ENCODE data around the gene ARID3B.
"Not testable (repeated sequence)": the region's sequence is repeated elsewhere in the genome, so short reads cannot be mapped to it uniquely, and the experiment has no call there.

ARID3B gene, protein sequence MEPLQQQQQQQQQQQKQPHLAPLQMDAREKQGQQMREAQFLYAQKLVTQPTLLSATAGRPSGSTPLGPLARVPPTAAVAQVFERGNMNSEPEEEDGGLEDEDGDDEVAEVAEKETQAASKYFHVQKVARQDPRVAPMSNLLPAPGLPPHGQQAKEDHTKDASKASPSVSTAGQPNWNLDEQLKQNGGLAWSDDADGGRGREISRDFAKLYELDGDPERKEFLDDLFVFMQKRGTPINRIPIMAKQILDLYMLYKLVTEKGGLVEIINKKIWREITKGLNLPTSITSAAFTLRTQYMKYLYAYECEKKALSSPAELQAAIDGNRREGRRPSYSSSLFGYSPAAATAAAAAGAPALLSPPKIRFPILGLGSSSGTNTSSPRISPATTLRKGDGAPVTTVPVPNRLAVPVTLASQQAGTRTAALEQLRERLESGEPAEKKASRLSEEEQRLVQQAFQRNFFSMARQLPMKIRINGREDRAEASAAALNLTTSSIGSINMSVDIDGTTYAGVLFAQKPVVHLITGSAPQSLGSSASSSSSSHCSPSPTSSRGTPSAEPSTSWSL

DNA sequence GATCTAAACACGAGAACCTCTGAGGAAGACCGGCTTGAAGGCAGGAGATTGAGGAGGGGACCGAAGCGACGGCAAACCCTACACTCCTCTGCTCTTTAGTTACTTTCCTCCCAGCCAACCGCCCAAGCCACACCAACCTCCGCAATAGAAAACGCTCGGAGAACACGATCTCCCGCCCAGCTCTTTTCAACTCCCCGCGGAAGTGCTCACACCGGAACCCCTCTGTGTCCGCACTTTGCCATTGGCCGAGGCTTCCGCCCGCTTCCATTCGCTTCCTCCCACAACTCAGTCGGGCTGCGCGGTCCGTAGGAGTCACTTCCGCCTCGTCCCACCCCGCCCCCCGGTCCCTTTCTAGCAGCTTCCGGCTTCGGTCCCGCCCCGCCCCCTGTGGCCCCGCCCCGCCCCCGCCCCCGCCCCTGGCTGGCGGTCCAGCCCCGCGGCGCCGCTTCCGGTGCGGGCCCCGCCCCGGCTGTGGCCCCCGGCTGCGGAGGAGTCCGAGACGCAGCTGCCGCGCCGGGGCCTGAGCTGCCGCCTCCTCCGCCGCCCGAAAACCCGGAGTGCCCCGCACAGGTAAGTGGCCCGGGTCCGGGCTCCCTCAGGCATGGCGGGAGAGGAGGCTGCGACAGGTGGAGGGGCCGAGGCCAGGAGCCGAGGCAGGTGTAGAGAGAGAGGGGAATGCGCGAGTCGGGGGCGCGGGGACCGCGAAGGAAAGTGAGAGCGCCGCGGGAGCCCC lies at the start of gene ARID3B:
Gene ARID3B, plus strand, starts transcription at position 460 of the 733 bp plus-strand sequence. CDS start 2,717 bp downstream, outside the sequence.
- peak; percentile 95 for DNase-seq (ENCODE audit: low spot score)

DNA sequence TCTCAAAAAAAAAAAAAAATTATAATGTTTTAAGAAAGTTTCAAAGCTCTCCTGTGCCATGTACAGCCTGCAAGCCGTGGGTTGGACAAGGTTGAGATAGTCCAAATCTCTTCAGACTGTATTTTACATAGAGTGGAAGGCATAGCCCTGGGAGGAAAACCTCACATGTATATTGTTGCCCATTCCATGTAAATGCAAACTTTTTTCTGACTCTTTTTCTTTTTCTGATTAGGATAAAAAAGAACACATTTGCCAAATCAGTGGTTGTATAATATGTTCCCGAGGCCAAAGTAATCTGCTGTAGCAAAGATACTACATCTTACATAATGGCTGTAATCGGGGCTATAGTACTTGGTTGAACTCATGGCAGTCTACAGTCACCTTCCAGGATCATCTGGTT lies 44.4 kb upstream of the ARID3B start:
- DNase-seq (ENCODE audit: low spot score) = no peak

DNA sequence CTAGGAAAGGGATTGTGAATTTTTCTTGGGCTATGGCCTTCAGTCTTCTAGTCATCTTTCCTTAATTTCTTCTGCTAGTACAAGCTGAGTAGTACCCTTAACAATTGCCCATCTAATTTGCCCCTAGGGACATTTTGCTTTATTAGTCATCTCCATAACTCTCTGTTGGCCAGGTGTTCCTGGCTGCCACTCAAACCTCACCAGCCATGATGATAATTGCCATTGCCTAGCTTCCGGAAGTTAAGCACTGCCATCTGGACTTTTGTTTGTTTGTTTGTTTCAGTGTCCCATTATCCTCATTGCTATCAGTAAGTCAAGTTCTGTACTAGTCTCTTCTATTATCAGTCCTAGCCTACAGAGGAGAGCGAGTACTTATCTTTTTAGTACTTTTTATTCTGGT lies 43.4 kb upstream of the ARID3B start:
- no peak for DNase-seq (ENCODE audit: low spot score)

DNA sequence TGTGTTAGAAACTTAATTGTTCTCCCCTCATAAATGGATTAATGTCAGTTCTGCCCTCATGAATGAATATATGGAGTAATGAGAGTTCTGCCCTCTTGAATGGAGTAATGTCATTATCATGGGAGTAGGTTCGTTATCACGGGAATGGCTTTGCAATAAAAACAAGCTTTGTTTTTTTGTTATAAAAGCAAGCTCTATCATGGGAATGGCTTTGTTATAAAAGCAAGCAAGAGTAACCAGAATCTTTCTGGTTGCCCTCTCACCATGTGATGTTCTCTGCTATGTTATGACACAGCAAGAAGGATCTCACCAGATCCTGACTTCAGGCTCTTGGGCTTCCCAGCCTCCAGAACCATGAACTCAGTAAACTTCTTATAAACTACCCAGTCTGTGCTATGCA lies 41.7 kb upstream of the ARID3B start:
- DNase-seq (ENCODE audit: low spot score) = no peak

DNA sequence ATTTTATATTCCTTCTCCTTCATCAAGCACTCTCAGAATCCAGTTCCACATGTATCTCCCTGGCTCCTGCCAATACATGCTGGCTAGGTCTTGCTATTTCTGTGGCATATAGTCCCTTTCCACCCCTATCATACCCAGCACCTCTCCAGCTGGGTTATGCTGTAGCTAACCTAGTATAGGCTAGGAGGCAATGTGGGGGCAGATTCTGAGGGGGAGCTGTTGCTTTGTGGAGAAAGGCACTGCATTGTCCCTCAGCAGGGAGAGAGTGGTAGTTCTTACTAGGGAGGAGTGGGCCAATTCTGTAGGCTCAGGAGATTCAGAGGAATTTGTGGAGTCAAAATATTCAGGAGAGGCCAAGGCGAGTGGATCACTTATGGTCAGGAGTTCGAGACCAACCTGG lies 40.6 kb upstream of the ARID3B start:
- DNase-seq (ENCODE audit: low spot score) = no peak

DNA sequence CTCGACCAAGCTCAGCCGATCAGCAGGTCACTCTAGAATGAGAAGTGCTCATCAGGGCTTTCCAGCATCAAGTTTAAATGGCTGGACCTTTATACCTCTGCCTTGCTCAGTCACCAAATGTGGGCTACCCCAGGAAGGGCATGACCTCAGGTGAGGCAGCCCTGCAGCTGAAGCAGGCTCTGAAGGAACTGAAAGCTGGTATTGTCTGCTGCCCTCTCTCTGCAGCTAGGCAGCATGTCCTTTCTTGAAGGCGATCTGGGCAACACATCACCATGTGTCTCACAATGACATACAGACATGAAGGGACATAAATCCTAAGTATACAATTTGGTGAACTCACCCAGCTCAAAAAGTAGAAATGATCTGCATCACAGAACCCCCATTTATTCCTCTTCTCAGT lies 38.7 kb upstream of the ARID3B start:
- DNase-seq (ENCODE audit: low spot score) = no peak

DNA sequence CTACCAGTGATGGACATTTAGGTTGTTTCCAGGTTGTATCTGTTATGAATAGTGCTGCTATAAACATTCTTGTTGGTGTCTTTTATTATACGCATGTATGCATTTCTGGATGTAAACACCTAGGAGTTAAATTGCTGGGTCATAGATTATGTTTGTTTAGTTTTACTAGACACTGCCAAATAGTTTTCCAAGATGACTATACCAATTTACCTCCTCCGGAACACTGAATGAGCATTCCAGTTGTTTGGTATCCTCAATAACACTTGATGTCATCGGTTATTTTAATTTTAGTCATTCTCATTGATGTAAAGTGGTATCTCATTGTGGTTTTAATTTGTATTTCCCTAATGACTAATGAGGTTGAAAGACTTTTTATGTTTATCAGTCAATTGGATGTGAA lies 36.6 kb upstream of the ARID3B start:
- DNase-seq (ENCODE audit: low spot score) = no peak

DNA sequence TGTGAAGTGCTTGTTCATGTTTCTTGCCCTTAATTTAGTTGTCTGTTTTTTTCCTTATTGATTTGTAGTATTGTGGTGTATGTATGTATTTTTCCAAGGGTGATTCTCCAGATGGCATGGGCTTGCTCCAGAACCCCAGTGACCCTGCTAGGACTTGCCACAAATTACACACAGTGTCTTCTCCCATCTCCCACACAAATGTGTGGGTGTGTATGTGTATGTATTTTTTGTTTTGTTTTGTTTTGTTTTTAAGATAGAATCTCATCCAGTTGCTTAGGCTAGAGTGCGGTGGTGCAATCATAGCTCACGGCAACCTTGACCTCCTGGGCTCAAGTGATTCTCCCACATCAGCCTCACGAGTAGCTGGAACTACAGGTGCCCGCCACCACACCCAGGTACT lies 36.2 kb upstream of the ARID3B start:
- no peak for DNase-seq (ENCODE audit: low spot score)

DNA sequence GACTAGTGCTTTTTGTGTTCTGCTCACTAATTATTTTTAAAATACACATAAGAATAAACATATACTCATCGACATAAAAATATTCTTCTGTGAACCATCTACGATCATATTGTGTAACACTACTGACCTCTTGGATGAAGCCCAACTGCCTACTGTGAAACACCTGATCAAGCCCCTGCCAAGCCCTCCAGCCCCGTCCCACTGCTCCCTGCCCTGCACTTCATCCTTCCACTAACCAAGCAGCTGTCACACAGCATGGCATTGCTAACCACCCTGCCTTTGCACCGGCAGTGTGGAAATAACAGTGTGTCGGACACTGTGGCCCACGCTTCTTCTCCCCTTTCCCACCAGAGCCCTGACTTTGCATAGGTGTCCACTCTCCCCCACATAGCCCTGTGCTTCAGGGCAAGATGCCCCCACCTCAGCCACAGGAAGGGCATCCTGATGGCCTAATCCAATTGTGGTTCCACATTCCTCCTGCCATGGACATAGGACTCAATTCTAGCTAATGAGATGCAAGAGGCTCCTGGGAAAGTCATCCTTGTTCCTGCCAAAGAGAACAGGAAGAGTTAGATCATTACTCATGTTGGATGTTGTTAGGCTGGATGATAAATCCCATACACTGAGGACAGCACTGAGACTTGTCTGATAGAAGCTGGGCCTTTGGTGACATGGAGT lies 35.0 kb upstream of the ARID3B start:
- no peak for DNase-seq (ENCODE audit: low spot score)

DNA sequence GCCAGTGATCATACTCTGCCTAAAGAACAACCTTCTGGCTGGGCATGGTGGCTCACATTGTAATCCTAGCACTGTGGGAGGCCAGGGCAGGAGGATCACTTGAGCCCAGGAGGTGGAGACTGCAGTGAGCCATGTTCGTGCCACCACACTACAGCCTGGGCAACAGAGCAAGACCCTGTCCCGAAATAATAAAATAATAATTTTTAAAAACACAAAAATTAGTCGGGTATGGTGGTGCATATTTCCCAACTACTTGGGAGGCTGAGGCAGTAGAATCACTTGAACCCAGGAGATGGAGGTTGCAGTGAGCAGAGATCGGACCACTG lies 34.5 kb upstream of the ARID3B start:
- no peak for DNase-seq (ENCODE audit: low spot score)

DNA sequence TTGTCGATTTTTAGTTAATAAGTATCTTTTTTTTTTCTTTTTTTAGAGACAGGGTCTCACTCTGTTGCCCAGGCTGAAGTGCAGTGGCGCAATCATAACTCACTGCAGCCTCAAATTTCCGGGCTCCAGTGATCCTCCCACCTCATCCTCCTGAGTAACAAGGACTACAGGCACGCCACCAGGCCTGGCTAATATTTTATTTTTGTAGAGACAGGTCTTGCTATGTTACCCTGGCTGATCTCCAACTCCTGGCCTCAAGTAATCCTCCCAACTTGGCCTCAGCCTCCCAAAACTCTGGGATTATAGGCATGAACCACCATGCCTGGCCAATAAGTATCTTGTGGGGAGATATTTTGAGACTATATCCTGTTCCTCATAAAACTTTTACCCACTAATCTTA lies 29.4 kb upstream of the ARID3B start:
- no peak for DNase-seq (ENCODE audit: low spot score)

DNA sequence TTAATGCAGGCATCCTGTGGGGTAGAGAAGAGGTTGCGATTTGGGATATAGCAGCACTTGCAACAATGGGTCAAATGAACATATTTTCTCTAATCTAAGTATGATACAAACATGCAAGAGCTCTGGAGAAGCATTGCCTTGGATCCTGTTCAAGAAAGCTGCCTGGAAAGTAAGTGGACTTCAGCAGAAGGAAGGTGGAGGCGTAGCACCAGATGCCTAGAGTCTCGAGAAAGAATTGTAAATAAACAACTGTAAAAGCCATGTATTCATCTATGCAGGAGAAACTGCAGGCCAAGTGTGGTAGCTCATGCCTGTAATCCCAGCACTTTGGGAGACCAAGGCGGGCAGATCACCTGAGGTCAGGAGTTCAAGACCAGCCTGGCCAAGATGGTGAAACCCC lies 27.0 kb upstream of the ARID3B start:
- DNase-seq (ENCODE audit: low spot score) = not testable (repeated sequence)

DNA sequence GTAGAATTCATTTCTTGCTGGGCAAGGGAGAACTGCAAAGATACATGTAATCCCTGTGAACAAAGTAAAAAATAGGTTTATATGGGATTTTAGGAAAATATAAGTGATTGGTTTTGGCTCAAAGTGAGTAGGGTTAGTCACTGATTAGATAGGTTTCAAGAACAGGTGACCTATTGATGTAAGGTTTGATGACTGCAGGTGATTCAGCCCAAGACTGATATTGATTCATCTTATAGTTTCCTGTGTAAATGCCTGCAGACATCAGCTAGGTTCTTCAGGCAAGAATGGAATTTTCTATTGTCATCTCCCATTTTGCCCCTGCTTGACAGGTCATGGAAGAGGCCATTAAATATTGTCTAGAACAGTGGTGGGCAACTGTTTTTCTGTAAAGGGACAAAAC lies 23.9 kb upstream of the ARID3B start:
- DNase-seq (ENCODE audit: low spot score) = no peak

DNA sequence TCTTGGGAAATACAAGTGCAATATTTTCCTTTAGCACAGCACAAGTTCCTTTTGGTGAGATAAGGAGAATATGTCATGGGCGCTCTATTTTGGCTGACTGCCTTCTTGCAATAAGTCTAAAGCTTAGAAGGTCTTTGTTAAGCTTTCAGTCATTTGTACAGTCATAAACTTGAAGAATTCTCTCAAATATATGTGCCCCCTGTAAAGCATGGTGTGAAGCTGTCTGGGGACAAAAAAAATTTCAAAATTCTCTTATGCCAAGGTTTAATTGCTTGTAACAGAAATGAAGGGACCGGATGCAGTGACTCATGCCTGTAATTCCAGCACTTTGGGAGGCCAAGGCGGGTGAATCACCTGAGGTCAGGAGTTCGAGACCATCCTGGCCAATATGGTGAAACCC lies 21.7 kb upstream of the ARID3B start:
- DNase-seq (ENCODE audit: low spot score) = no peak

DNA sequence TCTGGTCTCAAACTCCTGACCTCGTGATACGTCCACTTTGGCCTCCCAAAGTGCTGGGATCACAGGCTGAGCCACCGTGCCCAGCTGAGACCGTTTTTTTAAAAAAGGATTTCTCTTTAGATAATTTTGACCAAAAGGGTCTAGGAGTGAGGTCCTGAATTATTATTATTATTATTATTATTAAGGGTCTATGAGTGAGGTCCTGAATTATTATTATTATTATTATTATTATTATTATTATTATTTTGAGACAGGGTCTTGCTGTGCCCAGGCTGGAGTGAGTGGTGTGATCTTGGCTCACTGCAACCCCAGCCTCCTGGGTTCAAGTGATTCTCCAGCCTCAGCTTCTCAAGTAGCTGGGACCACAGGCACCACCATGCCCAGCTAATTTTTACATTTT lies 20.6 kb upstream of the ARID3B start:
- no peak for DNase-seq (ENCODE audit: low spot score)

DNA sequence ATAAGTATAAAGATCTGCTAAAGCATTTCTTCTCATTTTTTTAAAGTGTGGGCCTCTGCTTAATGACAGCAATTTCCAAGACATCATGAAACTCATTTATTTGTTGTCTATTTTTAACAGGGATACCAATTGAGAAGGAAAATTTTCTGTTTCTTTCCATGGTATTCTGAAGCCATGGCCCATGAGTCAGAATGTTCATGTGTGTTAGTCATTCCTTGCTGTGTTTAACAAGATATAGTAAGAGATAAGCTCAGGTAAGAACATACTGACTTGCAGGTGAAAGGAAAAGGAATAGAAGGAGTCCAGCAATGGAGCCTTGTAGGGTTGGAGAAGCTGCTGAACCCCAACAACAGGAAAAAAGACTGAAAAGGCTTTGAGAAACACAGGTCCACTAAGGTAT lies 17.0 kb upstream of the ARID3B start:
- no peak for DNase-seq (ENCODE audit: low spot score)

DNA sequence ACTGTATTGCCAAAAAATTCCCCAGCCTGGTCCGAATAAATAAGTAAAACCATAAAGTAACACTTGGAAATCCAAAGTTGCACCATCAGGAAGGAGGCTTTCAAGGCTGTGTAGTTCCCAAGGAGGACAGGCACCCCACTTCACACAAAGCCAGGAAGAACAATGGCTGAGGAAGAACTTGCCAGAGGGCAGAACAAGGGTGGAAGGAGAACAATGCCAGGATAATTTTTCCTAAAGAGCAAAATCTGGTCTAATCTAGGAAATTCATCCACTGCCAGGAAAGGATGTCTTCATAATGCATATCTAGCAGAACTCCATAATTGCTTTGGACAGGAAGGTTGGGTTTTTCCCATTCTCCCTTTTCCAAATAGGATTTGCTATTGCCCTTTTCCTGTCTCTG lies 15.7 kb upstream of the ARID3B start:
- DNase-seq (ENCODE audit: low spot score) = no peak

DNA sequence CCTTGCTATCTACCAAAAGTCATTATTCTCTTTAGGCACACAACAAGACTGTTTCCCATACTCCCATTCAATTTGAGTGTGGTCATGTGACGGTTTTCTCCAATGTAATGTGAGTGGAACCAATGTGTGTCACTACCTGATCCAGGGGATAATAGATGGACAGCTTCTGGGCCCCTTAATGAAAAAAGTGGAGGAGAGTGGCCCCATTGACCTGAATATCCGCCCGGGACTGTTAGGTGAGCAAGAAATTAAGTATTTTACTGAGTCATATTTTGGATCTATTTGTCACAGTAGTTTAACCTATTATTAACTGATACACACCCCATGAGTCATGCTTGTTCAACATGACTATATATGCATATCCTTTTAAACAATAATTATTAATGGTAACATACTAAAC lies 15.1 kb upstream of the ARID3B start:
- peak; percentile 36 for DNase-seq (ENCODE audit: low spot score)

DNA sequence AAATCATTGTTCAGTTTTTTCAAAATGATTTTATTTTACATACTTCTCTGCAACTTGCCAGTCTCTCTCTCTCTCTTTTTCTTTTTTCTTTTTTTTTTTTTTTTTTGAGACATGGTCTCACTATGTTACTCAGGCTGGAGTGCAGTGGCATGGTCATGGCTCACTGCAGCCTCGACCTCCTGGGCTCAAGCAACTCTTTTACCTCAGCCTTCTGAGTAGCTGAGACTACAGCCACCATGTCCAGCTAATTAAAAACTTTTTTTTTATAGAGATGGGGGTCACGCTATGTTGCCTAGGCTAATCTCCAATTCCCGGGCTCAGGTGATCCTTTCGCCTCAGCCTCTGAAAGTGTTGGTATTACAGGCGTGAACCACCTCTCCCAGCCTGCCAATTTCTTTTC lies 12.1 kb upstream of the ARID3B start:
- DNase-seq (ENCODE audit: low spot score) = no peak

DNA sequence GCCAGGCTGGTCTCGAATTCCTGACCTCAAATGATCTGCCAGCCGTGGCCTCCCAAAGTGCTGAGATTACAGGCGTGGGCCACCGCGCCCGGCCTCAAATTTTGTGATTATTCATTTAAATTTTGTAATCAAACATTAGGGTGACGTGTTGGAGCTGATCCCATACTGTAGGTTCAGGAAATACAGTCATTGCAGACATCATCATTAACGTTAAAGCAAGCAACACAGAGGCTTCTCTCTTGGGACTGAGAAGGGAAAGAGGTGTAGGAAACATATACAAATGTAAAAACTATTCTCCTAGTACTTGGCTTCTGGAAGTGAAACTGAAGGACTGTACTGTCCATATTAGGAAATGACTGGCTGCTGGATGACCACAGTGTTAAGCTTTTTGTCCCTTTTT lies 11.1 kb upstream of the ARID3B start:
- peak; percentile 34 for DNase-seq (ENCODE audit: low spot score)

DNA sequence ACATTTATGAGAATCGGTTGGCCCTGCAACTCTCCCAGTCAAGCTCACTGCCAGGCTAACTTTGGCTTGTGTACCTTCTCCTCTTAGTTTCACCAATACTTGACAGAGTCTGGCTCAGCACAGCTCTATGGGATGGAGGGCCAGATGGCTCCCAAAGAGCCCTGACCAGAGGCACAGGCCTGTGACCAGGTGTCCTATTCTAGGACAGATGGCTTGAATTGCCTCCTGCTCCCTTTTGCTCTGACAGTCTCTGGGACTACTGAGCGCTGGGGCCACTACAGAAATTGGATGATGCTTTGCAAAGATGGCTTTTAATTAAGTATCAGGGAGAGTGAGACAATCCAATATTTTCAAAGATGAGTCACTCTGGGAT lies 10.3 kb upstream of the ARID3B start:
- DNase-seq (ENCODE audit: low spot score) = no peak

DNA sequence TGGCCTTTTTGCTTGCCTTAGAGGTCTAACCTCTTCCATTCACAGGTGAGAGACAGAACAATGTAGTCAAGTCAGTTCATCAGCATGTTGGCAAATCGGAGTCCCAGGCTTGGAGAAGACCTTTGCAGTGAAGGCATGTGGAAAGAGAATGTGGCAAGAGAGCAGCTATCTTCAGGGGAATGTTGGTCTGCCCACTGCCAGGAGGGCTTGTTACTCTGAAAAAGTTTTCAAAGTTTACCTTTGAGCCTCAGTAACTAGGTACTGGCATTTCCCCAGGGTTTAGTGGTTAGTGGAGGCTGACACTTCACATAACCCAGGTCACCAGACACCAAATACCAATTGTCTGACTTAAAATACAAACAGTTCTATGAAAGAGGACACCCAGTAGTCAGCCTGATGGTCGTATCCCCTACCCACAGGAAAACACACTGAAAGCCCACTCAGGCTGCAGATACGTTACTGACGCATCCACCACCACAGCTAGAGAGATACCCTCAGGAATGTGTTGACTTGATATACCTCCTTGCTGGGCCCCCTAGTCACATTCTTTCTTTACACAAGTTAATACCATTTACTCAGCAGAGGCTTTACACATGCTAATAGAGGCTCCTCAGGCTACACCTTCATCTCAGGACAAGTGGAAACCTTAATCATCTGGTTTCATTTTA lies 9.7 kb upstream of the ARID3B start:
- DNase-seq (ENCODE audit: low spot score) = peak; percentile 72

All from hepatic stellate cell (primary cell).